DMS114 treated with DMSO at 0.1 percent for 48 hours (cell line): ENCODE measurements around the gene LYRM1.
"Not testable (repeated sequence)": the region's sequence is repeated elsewhere in the genome, so short reads cannot be mapped to it uniquely, and the experiment has no call there.

ENCODE experiments used
- DNase-seq: peaks from one replicate; lab custom pipeline; 2025; ENCODE audit not compliant: unreplicated experiment; lab: John Stamatoyannopoulos, UW

Gene LYRM1

GRCh38 chr16:20931066-20931600, 30.6 kb downstream of the LYRM1 start:
- DNase-seq: no peak

GRCh38 chr16:20933589-20933988, 33.0 kb downstream of the LYRM1 start:
- no peak for DNase-seq

GRCh38 chr16:20937736-20938135, 37.2 kb downstream of the LYRM1 start:
- DNase-seq: no peak

GRCh38 chr16:20938426-20938825, 37.9 kb downstream of the LYRM1 start:
- DNase-seq: no peak

DNA sequence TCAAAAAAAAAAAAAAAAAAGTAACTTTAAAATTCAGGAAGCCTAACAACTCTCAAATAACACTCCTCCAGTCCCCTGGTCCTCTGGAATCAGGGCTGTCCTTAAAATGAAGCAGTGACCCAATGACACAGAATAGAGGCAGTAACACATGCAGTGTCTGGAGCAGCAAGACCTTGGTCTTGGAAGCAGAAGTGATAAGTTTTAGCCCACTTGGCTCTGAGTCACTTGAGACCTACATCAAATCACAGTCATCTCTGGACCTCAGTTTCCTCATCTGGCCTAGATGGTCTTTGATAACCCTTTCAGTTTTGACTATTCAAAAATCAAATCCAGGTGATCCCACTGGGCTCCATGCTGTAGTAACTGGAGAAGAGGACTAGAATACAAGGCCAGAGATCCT, 39.0 kb downstream of the LYRM1 start:
- DNase-seq: no peak

- no peak for DNase-seq
Measured at GRCh38 chr16:20940871-20941635, 40.5 kb downstream of the LYRM1 start.

GRCh38 chr16:20941636-20941926, 41.0 kb downstream of the LYRM1 start:
- no peak for DNase-seq

GRCh38 chr16:20942256-20942655, 41.7 kb downstream of the LYRM1 start:
- no peak for DNase-seq

GRCh38 chr16:20944861-20945574, 44.4 kb downstream of the LYRM1 start:
- DNase-seq: no peak

DNA sequence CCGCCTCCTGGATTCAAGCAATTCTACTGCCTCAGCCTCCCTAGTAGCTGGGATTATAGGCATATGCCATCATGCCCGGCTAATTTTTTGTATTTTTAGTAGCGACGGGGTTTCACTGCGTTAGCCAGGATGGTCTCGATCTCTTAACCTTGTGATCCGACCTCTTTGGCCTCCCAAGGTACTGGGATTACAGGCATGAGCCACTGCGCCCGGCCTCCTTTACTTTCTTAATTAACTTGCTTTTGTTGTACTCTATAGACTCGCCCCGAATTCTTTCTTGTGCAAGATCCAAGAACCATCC, 45.0 kb downstream of the LYRM1 start:
- DNase-seq: not testable (repeated sequence)

DNA sequence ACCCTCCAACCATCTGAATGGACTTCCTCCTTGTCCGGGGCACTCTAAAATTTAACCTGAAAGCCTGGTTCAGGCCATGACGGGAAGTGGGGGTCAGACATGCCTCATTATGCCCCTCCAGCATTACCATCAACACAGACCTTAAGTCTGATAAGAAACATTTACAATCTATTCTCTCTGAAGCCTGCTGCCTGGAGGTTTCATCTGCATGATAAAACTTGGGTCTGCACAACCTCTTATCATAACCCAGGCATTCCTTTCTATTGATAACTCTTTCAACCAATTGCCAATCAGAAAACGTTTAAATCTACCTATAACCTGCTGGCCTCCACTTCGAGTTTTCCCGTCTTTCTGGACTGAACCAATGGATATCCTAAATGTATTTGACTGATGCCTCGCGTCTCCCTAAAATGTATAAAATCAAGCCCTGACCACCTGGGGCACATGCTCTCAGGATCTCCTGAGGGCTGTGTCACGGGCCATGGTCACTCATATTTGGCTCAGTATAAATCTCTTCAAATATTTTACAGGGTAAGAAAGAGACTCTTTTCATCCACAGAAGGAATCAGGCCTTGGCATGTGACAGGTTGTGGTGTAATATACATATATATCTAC, 45.6 kb downstream of the LYRM1 start:
- no peak for DNase-seq

DNA sequence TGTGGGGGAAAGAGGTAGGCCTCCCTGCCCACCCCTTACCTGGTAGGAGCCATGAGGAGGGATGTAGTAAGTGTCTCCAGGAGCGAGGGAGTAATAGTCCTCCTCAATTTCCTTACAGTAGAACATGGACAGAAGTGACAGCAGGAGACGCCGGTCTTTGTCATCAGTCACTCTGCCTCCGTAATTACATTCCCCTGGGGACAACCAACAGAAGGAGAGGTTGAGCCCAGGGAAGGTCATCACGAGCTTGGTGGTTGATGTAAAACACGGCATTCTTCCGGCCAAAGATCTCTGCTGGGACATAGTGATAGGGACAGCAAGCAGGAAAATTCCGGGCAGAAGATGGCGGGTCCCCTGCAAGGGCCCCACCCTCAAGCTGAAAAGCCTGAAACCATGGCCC, 47.9 kb downstream of the LYRM1 start:
- no peak for DNase-seq

- DNase-seq: no peak
Measured at GRCh38 chr16:20949660-20950059, 49.1 kb downstream of the LYRM1 start.

GRCh38 chr16:20950294-20950693, 49.7 kb downstream of the LYRM1 start:
- no peak for DNase-seq

DNA sequence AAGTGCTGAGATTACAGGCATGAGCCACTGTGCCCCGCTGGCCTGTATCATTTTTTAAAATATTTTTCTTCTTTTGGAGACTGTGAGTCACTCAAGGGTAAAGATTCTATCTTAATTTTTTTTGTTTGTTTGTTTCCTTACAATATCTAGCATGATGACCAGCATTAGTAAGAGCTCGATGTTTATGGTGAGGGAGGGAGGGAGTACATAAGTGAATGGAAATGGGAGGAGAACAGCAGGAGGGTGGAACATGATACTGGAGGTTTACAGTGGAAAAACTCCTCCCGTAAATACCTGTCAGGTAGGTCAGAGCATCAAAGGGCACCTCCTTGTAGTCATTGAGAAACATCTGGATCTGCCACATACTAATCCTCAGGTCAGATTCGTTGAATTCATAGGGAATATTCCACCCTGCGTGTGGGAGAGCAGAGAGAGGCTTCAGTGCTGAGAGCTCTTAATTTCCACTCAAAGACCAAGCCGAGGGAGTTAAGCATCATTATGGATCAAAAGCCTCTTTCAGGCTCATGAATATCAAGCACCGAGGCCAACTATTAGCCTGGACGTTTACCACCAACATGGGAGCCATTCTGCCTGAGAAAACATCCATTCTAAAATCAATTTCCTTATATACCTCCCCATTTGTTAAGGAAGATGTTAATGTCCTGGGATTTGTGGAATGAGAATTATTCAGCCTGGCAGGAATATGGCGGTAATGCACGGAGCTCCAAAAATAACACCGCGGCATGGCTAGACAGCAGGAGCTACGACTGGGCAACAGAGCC, 51.8 kb downstream of the LYRM1 start:
- DNase-seq: no peak

DNA sequence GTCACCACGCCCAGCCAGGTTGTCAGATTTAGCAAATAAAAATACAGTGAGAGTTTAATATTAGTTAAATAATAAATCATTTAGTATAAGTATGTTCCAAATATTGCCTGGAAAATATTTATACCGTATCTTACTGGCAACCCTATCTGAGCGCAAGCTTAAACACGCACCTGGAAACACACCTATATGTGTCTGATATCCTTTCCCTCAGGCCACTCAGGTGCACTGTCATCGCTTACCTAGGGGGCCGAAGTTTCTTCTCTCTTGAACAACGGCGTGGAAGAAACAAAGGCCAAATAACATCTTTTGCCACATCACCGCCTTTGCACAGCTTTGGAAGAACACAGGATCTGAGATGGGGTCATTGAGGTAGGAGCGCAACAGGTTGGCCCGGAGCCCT, 54.0 kb downstream of the LYRM1 start:
- DNase-seq: no peak

- no peak for DNase-seq
Measured at GRCh38 chr16:20956319-20956718, 55.7 kb downstream of the LYRM1 start.

DNA sequence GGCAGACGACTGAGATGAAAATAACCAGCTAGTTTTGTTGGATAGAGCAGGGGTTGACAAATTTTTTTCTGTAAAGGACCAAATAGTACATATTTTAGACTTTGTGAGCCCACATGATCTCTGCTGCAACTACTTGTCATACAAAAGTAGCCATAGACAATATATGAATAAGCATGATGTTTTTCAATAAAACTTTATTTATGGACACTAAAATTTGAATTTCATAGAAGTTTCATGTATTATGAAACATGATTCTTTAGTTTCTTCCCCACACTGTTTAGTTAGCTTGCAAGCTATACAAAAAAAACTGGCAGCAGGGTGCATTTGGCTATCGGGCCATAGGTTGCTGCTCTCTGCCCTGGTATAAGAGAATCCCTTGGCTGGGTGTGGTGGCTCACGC, 56.6 kb downstream of the LYRM1 start:
- DNase-seq: no peak

- DNase-seq: no peak
Measured at GRCh38 chr16:20960899-20961298, 60.3 kb downstream of the LYRM1 start.

DNA sequence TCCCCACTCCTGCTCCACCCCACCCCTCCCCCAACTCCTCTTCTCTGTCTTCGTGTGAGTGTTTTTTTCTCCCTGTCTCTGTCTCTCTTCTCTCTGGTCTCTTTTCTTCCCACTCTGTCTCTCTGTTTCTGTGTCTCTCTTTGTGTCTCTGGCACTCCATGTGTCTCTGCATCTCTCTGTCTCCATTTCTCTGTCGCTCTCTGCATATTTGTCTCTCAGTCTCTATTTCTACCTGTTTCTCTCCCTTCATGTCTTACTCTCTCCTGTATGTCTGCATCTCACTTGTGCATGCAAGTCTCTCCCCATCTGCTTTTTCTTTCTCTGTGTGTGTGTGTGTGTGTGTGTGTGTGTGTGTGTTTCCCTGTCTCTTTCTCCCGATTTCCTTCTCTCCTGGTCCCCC, 68.2 kb downstream of the LYRM1 start:
- no peak for DNase-seq

- DNase-seq: no peak
Measured at GRCh38 chr16:20969386-20969785, 68.8 kb downstream of the LYRM1 start.

DNA sequence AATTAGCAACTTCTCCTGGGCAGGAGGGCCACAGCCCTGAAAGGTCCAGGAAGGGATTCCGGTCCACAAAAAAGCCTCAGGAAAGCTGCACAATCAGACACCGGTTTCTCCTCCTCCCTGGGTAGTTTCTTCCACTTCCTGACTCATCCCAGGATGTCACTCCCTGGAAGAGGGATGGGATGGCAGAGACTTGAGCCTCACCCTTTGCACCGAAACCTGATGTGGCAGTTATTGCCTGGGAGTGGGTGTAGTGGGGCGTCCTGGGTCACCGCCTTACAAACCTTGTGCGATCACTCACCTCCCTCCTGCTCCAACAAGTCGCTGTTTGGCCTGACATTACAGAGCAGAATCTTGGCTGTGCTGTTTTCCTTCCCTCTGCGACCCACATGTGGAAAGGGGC, 70.8 kb downstream of the LYRM1 start:
- DNase-seq: no peak
